ENCODE measurements around the gene SCAMP1. TPM values are rescaled to one million over a fixed set of nuclear protein-coding genes. Genes with fewer than 3 reads are reported as not detected.

SCAMP1 gene
- total RNA-seq, 1 donor from 2014 or later, result 376 TPM

- no peak for FAIRE-seq
- DNase-seq (ENCODE audit: low spot score in 2 of 2), result peak; percentile 56 to 58
Measured at GRCh38 chr5:78509884-78510769, 149.7 kb downstream of the SCAMP1 start.

GRCh38 chr5:78511121-78511906 lies 150.9 kb downstream of the SCAMP1 start:
- DNase-seq (ENCODE audit: low spot score in 2 of 2) (no peak), FAIRE-seq (no peak)

GRCh38 chr5:78512435-78512834 lies 152.0 kb downstream of the SCAMP1 start:
- FAIRE-seq (no peak), DNase-seq (ENCODE audit: low spot score in 2 of 2) (no peak)

GRCh38 chr5:78513441-78513840 lies 153.0 kb downstream of the SCAMP1 start:
- FAIRE-seq (no peak), DNase-seq (ENCODE audit: low spot score in 2 of 2) (no peak)

- no peak for DNase-seq (ENCODE audit: low spot score in 2 of 2)
- no peak for FAIRE-seq
Measured at GRCh38 chr5:78514427-78515330, 154.3 kb downstream of the SCAMP1 start.

GRCh38 chr5:78515670-78516069 lies 155.3 kb downstream of the SCAMP1 start:
- FAIRE-seq (no peak), DNase-seq (ENCODE audit: low spot score in 2 of 2) (no peak)

DNA sequence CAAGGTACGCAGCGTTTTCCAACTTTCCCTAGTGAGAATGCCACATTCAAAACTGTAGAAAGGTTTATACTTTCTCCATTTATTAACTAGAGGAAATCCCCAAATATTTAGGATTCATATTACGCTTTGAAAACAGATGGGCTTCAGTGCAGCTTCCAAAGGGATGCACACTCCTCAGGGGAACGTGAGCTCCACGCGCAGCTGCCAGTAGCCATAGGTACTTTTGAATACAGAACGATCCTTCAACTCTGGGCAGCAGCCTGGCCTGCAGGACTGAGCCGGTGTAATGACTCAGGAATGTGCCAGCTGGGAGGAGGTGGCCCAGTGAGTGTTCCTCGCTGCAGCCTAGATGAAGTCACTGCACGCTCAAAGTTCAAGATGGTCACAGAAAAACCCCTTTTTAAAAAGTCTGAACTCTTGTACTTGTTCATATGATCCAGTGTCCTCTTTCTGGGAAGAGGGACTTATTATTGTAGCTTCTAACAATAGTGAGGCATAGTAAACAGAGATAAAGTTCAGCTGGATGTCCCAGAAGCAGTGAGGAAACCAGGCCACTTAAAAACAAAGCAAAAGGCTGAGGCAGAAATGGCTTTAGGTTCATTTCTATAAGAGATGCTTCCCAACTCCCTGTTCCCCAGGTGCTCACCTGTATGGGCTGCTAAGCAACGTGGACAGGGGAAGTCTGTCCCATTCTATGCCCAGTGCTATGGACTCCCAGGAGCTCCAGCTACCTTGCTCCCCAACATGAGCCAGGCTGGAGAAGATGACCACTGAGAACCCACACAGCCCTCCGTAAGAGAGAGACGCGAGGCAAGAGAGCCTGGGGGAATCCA lies 158.2 kb downstream of the SCAMP1 start:
- FAIRE-seq (no peak), DNase-seq (ENCODE audit: low spot score in 2 of 2) (no peak)

DNA sequence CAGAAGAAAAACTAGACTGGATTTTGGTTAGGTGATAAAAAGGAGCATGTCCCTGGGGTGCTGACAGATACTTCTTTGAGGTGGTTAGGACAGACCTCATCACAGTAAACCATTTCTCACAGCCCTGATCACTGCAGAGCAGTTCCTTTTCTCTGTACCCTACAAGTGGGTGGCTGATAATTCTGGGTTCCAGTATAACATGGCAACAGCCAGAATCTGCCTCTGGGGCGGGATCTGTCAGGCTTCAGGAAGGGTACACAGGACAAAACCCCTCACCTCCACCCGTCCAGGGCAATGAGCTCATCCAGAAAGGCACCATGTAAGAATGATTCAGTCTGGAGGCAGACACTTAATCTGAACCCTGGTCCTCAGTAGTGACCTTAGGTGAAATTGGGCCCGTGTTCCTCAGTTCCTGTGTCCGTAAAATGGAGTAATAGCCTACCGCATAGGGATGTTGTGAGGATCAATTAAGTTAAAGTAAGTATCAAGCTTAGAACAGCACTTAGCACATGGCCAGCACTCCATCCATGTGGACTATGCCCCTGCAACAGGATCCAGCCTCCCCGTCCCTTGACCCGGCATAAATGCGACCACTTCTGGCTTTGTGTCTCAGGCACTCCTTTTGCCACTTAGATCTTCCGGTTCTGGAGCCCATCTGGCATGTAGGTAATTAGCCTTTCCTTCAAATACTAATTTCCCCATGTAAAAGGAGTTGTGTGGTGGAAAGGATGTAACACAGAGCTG lies 159.0 kb downstream of the SCAMP1 start:
- FAIRE-seq, result no peak

DNA sequence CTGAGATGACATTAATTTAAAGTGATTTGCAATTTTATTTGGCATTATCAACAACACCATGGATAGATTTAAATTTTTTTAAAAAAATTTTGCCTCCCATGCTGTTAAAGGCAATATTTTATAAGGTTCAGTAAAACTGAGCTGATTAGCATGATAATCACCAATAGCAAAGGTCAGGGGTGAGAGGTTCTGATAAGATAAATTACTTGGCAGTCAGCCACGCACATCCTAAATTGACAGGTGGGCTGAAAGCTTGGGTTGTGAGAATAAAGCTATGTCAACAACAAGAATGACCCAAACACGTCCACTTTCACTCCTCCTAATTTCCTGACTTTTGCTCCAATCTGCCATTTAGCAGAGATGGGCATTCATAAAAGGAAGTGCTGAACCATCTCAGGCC lies 161.0 kb downstream of the SCAMP1 start:
- FAIRE-seq, result no peak
- no peak for DNase-seq (ENCODE audit: low spot score in 2 of 2)

More for the DNA sequence above, 159.0 kb downstream of the SCAMP1 start:
- no peak for DNase-seq (ENCODE audit: low spot score in 2 of 2)

GRCh38 chr5:78522476-78523260 lies 162.3 kb downstream of the SCAMP1 start:
- FAIRE-seq (no peak), DNase-seq (ENCODE audit: low spot score in 2 of 2) (no peak)

GRCh38 chr5:78523314-78524193 lies 163.1 kb downstream of the SCAMP1 start:
- FAIRE-seq (no peak), DNase-seq (ENCODE audit: low spot score in 2 of 2) (no peak)

DNA sequence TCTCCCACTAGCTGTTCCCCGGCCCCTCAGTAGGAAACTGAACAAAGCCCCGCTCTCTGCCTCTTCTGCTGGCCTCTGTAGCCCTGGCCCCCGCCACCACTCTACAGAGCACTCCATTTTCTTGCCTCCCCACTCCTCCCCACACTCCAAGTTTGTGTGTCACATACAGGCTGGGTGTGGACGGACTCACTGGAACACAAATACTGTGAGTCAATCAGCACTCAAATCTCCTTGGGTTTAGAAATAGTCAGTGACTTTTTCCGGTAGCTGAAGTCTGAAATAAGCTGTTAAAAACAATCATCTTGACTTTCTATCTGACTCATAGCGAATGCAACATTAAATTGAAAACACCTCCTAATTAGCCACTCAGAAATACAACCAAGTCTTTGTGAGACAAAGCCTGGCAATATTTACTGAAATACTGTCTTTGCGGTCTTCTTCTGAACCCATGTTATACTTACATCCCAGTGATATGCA lies 165.7 kb downstream of the SCAMP1 start:
- FAIRE-seq (no peak), DNase-seq (ENCODE audit: low spot score in 2 of 2) (no peak)

DNA sequence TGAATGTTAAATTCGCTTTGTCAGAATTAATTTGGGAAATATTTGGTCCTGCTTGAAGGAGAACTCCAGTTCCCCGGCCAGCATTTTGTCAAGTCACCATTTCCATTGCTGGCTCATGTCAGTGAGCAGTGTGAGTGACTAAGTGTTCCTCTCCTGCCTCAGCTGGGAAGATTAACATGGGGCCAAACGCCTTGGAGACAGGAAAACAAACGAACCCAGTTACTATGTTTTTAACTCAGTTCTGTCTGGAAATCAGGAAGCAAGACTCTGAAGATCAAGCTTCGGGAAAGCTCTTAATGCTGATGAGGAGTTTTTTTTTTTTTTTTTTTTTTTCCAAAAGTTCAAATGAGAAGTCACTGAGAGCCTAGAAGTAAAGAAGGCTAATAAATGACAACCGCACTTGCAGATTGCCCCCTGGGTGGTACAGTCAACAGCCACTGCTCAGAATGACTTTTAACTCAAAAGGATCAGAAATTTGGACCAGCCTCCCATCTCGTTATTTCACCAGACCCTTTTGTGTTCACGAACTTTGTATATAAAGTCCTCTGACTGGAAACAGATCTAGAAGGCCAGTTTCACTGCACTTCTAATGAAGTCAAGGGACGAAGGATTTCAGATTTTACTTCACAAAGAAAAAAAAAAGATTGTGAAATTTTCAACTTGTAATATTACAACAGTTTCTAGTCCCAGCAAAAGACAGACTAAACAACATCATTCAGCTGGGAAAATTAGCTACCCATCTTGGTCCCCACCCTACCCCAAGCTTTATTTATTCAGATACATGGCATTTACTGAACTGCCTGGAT lies 166.8 kb downstream of the SCAMP1 start:
- FAIRE-seq (no peak), DNase-seq (ENCODE audit: low spot score in 2 of 2) (no peak)

GRCh38 chr5:78527925-78528324 lies 167.5 kb downstream of the SCAMP1 start:
- FAIRE-seq, result no peak
- no peak for DNase-seq (ENCODE audit: low spot score in 2 of 2)
